ENCODE data around the gene HADH. TPM values are rescaled to one million over a fixed set of nuclear protein-coding genes. Genes with fewer than 3 reads are reported as not detected.
"Not testable (repeated sequence)": the region's sequence is repeated elsewhere in the genome, so short reads cannot be mapped to it uniquely, and the experiment has no call there.

The HADH gene
- total RNA-seq, 2 donors from 2014 or later: 108 to 143 TPM

DNA sequence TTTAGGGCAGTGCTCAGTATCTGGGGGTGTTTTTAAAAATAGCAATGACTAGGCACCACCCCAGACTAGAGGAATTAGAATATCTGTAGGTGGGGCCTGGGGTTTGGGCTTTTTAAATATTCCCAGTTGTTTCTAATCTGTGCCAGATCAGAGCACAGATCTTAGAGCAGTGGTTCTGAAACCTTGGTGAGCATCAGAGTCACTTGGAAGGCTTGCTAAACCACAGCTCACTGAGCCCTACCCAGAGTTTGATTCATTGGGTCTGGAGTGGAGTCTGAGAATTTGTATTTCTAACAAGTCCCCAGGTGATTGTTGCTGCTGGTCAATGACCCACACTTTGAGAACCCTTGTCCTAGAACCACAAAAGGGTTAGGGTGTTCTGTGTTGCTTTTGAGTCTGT, 16.7 kb downstream of the HADH start:
- Histone ChIP-seq H3K27me3 (no peaks in the 10 kb centered on the region), H3K4me1 (peaks cover 0 to 23% of the 10 kb centered on the region in 2 donors), H3K36me3 (peaks cover 10% of the 10 kb centered on the region), H3K9me3 (no peaks in the 10 kb centered on the region), H3K4me3 (no peak overlapping the region), H3K27ac (peak overlapping the region in 1 of 2 donors; percentile 13)
- TF ChIP-seq CTCF (IDR thresholded peaks at IDR 0.05): no peak
- no peak for DNase-seq (ENCODE audit: low spot score)

DNA sequence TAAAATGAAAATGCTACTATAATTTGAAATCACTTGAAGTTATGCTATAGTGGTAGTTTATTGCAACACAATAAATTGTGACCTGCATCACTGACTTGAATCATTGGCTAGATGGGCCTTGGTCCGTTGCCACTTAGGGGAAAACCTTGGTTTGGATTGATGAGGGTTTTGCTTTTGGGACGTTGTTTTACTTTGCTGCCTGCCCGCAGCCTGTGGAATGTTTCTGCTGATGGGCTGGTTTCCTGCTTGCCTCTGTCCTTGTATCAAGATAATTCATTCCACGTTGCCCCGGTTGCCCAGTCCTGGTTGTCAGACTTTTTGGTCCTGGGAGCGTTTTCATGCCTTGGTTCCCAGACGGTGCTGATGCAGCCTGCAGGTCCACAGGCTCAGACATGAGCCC, 18.3 kb downstream of the HADH start:
- Histone ChIP-seq H3K9me3 (no peaks in the 10 kb centered on the region), H3K27me3 (no peaks in the 10 kb centered on the region), H3K36me3 (peaks cover 17% of the 10 kb centered on the region), H3K4me3 (no peak overlapping the region), H3K4me1 (peaks cover 0 to 23% of the 10 kb centered on the region in 2 donors), H3K27ac (no peak overlapping the region)
- no peak for DNase-seq (ENCODE audit: low spot score)
- no peak for TF ChIP-seq CTCF (IDR thresholded peaks at IDR 0.05)

DNA sequence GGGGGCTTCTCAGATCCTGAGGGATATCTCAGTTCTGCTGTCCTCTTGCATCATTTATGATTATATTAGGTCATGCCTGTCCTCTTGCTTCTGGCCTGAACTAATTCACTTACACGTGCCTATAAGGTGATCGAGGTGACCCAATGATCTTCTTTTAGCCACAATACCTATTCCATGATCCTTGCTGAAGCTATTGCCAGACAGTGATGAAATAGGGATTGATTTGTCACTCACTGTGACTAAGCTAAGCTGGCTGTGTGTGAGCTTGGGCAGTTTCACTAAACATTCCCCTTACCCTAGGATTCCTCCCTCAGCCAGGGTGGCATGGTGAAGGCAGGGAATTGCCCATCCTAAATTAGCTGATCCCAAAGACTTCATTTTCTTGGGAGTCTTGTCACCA, 19.0 kb downstream of the HADH start:
- TF ChIP-seq CTCF (IDR thresholded peaks at IDR 0.05): no peak
- H3K27me3 ChIP-seq: no peaks in the 10 kb centered on the region
- H3K9me3 ChIP-seq: no peaks in the 10 kb centered on the region
- no peak for DNase-seq (ENCODE audit: low spot score)
- peaks cover 17% of the 10 kb centered on the region for H3K36me3 ChIP-seq
- H3K27ac ChIP-seq: no peak overlapping the region
- no peak overlapping the region for H3K4me3 ChIP-seq
- H3K4me1 ChIP-seq: peaks cover 0 to 18% of the 10 kb centered on the region in 2 donors

GRCh38 chr4:108010167-108010566, 20.5 kb downstream of the HADH start:
- H3K4me1 ChIP-seq: peaks cover 0 to 10% of the 10 kb centered on the region in 2 donors
- H3K9me3 ChIP-seq: no peaks in the 10 kb centered on the region
- H3K4me3 ChIP-seq: no peak overlapping the region
- TF ChIP-seq CTCF (IDR thresholded peaks at IDR 0.05): no peak
- H3K27ac ChIP-seq: no peak overlapping the region
- peaks cover 27% of the 10 kb centered on the region for H3K36me3 ChIP-seq
- no peaks in the 10 kb centered on the region for H3K27me3 ChIP-seq
- DNase-seq (ENCODE audit: low spot score): no peak

- H3K4me3 ChIP-seq; H3K4me1 ChIP-seq; H3K9me3 ChIP-seq; H3K27ac ChIP-seq; H3K27me3 ChIP-seq; DNase-seq (ENCODE audit: low spot score): not testable (repeated sequence)
- H3K36me3 ChIP-seq: peaks cover 36% of the 10 kb centered on the region
Observed at GRCh38 chr4:108012382-108012781, 22.7 kb downstream of the HADH start.

DNA sequence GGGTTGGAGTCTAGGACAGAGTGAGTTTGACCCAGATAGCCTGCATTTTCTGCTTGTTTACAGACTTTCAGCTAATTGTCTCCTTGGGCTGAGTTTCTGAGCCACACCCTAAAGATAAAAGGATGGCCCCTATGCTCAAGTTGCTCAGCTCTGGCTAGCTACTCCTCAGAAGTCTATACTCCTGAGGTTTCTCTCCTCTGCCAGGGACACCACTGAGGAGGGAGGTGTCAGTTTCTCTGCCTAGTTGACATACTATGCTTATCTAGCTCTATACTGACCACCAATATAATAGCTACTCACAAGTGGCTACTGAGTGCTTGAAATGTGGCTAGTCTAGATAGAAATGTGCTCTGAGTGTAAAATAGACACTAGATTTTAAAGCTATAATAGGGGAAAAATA, 23.6 kb downstream of the HADH start:
- DNase-seq (ENCODE audit: low spot score): no peak
- H3K27ac ChIP-seq: no peak overlapping the region
- H3K27me3 ChIP-seq: no peaks in the 10 kb centered on the region
- H3K4me1 ChIP-seq: no peaks in the 10 kb centered on the region
- H3K4me3 ChIP-seq: no peak overlapping the region
- TF ChIP-seq CTCF (IDR thresholded peaks at IDR 0.05): no peak
- H3K36me3 ChIP-seq: peaks cover 36% of the 10 kb centered on the region
- no peaks in the 10 kb centered on the region for H3K9me3 ChIP-seq

Measured in right atrium auricular region (tissue), 2 donors.